Measurements from ENCODE around the gene C13orf46.
"Not testable (repeated sequence)": the region's sequence is repeated elsewhere in the genome, so short reads cannot be mapped to it uniquely, and the experiment has no call there.

Gene C13orf46

GRCh38 chr13:113920606-113921286 lies 53.1 kb downstream of the C13orf46 start:
- no peak for DNase-seq

- no peak for DNase-seq
These were observed 53.9 kb downstream of the C13orf46 start for GRCh38 chr13:113919761-113920559.

GRCh38 chr13:113918981-113919701 lies 54.7 kb downstream of the C13orf46 start:
- no peak for DNase-seq

- no peak for DNase-seq
These were observed 55.3 kb downstream of the C13orf46 start for GRCh38 chr13:113918580-113918979.

GRCh38 chr13:113917594-113918371 lies 56.1 kb downstream of the C13orf46 start:
- no peak for DNase-seq

GRCh38 chr13:113917096-113917495 lies 56.8 kb downstream of the C13orf46 start:
- no peak for DNase-seq

- DNase-seq: no peak
These were observed 57.5 kb downstream of the C13orf46 start for GRCh38 chr13:113916330-113916815.

GRCh38 chr13:113915786-113916329 lies 58.0 kb downstream of the C13orf46 start:
- no peak for DNase-seq

GRCh38 chr13:113915012-113915763 lies 58.7 kb downstream of the C13orf46 start:
- no peak for DNase-seq

- DNase-seq: no peak
These were observed 59.4 kb downstream of the C13orf46 start for GRCh38 chr13:113914333-113915011.

- not testable (repeated sequence) for DNase-seq
These were observed 60.0 kb downstream of the C13orf46 start for GRCh38 chr13:113913838-113914237.

GRCh38 chr13:113913408-113913807 lies 60.5 kb downstream of the C13orf46 start:
- DNase-seq: not testable (repeated sequence)

GRCh38 chr13:113912596-113912995 lies 61.3 kb downstream of the C13orf46 start:
- no peak for DNase-seq

GRCh38 chr13:113907635-113908617 lies 66.0 kb downstream of the C13orf46 start:
- no peak for DNase-seq

GRCh38 chr13:113906571-113906970 lies 67.3 kb downstream of the C13orf46 start:
- DNase-seq: no peak

- no peak for DNase-seq
These were observed 67.9 kb downstream of the C13orf46 start for GRCh38 chr13:113905942-113906341.

GRCh38 chr13:113905018-113905417 lies 68.9 kb downstream of the C13orf46 start:
- DNase-seq: no peak

GRCh38 chr13:113904411-113904810 lies 69.5 kb downstream of the C13orf46 start:
- DNase-seq: no peak

GRCh38 chr13:113903912-113904311 lies 70.0 kb downstream of the C13orf46 start:
- DNase-seq: no peak
